IMR-90 (cell line): ENCODE data around the gene TREM2.

Experiments used
- BHLHE40 ChIP-seq: fragments of 150-350 bp; IDR thresholded peaks from 2 replicates; pipeline ENCODE4 v1.6.1; 2016; ENCODE audit warnings: mild to moderate bottlenecking, low read depth, low read length
- CEBPB ChIP-seq: IDR thresholded peaks from 2 replicates; pipeline ENCODE4 v1.6.1; 2012; ENCODE audit warnings: low read depth, low read length, improper control_type of control experiment
- CTCF ChIP-seq: conservative IDR thresholded peaks from 2 replicates; pipeline ENCODE4 v1.5.1; 2012; ENCODE audit warnings: mild to moderate bottlenecking, low read depth, low read length, improper control_type of control experiment
- ELK1 ChIP-seq: fragments of 150-350 bp; IDR thresholded peaks from 2 replicates; pipeline ENCODE4 v1.6.1; 2016; ENCODE audit warnings: low read depth, mild to moderate bottlenecking, low read length, moderate library complexity, borderline replicate concordance
- FOS ChIP-seq: fragments of 150-350 bp; IDR thresholded peaks from 2 replicates; pipeline ENCODE4 v1.6.1; 2016; ENCODE audit warnings: low read depth, low read length
- MAFK ChIP-seq: IDR thresholded peaks from 2 replicates; pipeline ENCODE4 v1.6.1; 2012; ENCODE audit warnings: low read depth, low read length, improper control_type of control experiment
- MAZ ChIP-seq: IDR thresholded peaks from 2 replicates; pipeline ENCODE4 v1.6.1; 2012; ENCODE audit warnings: low read depth, mild to moderate bottlenecking, low read length, improper control_type of control experiment, moderate library complexity, borderline replicate concordance
- MXI1 ChIP-seq: IDR thresholded peaks from 2 replicates; pipeline ENCODE4 v1.6.1; 2012; ENCODE audit warnings: low read depth, mild to moderate bottlenecking, low read length, moderate library complexity, borderline replicate concordance
- NFE2L2 ChIP-seq: fragments of 150-350 bp; IDR thresholded peaks from 2 replicates; pipeline ENCODE4 v1.6.1; 2016; ENCODE audit warnings: low read depth, mild to moderate bottlenecking, low read length
- POLR2A ChIP-seq: IDR thresholded peaks from 2 replicates; pipeline ENCODE4 v1.6.1; 2012; ENCODE audit warnings: mild to moderate bottlenecking, low read depth, low read length
- RAD21 ChIP-seq: IDR thresholded peaks from 2 replicates; pipeline ENCODE4 v1.6.1; 2012; ENCODE audit warnings: low read length, improper control_type of control experiment
- RFX5 ChIP-seq: IDR thresholded peaks from 2 replicates; pipeline ENCODE4 v1.8.0; 2012; ENCODE audit warnings: low read depth, mild to moderate bottlenecking, low read length, moderate library complexity
- SMC3 ChIP-seq: fragments of 150-350 bp; IDR thresholded peaks from 2 replicates; pipeline ENCODE4 v1.6.1; 2016; ENCODE audit warnings: low read depth, mild to moderate bottlenecking, antibody characterized with exemption, low read length, moderate library complexity
- TF ChIP-seq, protein P1 (sequence below): fragments of 150-350 bp; IDR thresholded peaks from 2 replicates; pipeline ENCODE4 v1.6.1; 2017; ENCODE audit warnings: mild to moderate bottlenecking, antibody characterized with exemption, low read length, low read depth

GRCh38 chr6:41193171-41193734 is 30.3 kb upstream of the TREM2 start:
- TF ChIP-seq RFX5 (no peak), CTCF (no peak), POLR2A (no peak), NFE2L2 (no peak), BHLHE40 (no peak), MAZ (no peak), MXI1 (no peak), CEBPB (no peak), MAFK (no peak), SMC3 (no peak), ELK1 (no peak), RAD21 (no peak), FOS (no peak)
- TF ChIP-seq, protein P1, sequence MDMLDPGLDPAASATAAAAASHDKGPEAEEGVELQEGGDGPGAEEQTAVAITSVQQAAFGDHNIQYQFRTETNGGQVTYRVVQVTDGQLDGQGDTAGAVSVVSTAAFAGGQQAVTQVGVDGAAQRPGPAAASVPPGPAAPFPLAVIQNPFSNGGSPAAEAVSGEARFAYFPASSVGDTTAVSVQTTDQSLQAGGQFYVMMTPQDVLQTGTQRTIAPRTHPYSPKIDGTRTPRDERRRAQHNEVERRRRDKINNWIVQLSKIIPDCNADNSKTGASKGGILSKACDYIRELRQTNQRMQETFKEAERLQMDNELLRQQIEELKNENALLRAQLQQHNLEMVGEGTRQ, result no peak
